ENCODE results near the gene RPS27A. TPM values are rescaled to one million over a fixed set of nuclear protein-coding genes. Genes with fewer than 3 reads are reported as not detected.

The RPS27A gene
- total RNA-seq, 2 donors from 2014 or later = 665 to 1,633 TPM

GRCh38 chr2:55228226-55228563 is 4.3 kb upstream of the RPS27A start:
- no peaks in the 10 kb centered on the region for H3K4me1 ChIP-seq (replicated peaks)
- no peaks in the 10 kb centered on the region for H3K27me3 ChIP-seq (replicated peaks; ENCODE audit: insufficient read depth)
- no peaks in the 10 kb centered on the region for H3K36me3 ChIP-seq
- H3K9me3 ChIP-seq = no peaks in the 10 kb centered on the region
- intact Hi-C loops (cut with DNase I) = no loop called here
- TF ChIP-seq CTCF (IDR thresholded peaks at IDR 0.05) = no peak
- TF ChIP-seq POLR2AphosphoS5 (IDR thresholded peaks at IDR 0.05) = no peak
- TF ChIP-seq POLR2A (IDR thresholded peaks at IDR 0.05) = no peak
- DNase-seq (ENCODE audit: low spot score) = no peak
- H3K27ac ChIP-seq = no peak overlapping the region
- H3K4me3 ChIP-seq = no peak overlapping the region

- intact Hi-C loops (cut with DNase I) = no loop called here
- 98% methylated on average over 2 of the region's 2 CpGs for WGBS
Measured at GRCh38 chr2:55229221-55229620, 3.3 kb upstream of the RPS27A start.

GRCh38 chr2:55230551-55230950 is 1.9 kb upstream of the RPS27A start:
- TF ChIP-seq POLR2AphosphoS5 (IDR thresholded peaks at IDR 0.05) (no peak), POLR2A (IDR thresholded peaks at IDR 0.05) (no peak), CTCF (IDR thresholded peaks at IDR 0.05) (no peak)
- Histone ChIP-seq H3K27me3 (replicated peaks; ENCODE audit: insufficient read depth) (no peaks in the 10 kb centered on the region), H3K4me3 (no peak overlapping the region), H3K27ac (no peak overlapping the region), H3K36me3 (peaks cover 6 to 9% of the 10 kb centered on the region in 2 donors), H3K4me1 (replicated peaks) (peaks cover 12% of the 10 kb centered on the region), H3K9me3 (no peaks in the 10 kb centered on the region)
- intact Hi-C loops (cut with DNase I) = loop anchor here (5.0 kb wide), 1 partner anchor 37 kb away; the partner anchor contains the start of gene MTIF2
- WGBS = 97% methylated on average over 3 of the region's 3 CpGs
- DNase-seq (ENCODE audit: low spot score) = no peak

More at GRCh38 chr2:55229221-55229620, 3.3 kb upstream of the RPS27A start:
- H3K36me3 ChIP-seq = peaks cover 0 to 3% of the 10 kb centered on the region in 2 donors
- no peak for TF ChIP-seq POLR2A (IDR thresholded peaks at IDR 0.05)
- no peak for TF ChIP-seq POLR2AphosphoS5 (IDR thresholded peaks at IDR 0.05)
- no peak for TF ChIP-seq CTCF (IDR thresholded peaks at IDR 0.05)
- peaks cover 7% of the 10 kb centered on the region for H3K4me1 ChIP-seq (replicated peaks)
- no peaks in the 10 kb centered on the region for H3K9me3 ChIP-seq
- DNase-seq (ENCODE audit: low spot score) = no peak
- H3K4me3 ChIP-seq = no peak overlapping the region
- no peaks in the 10 kb centered on the region for H3K27me3 ChIP-seq (replicated peaks; ENCODE audit: insufficient read depth)
- H3K27ac ChIP-seq = no peak overlapping the region

GRCh38 chr2:55231546-55232083 is 873 bp upstream of the RPS27A start:
- H3K9me3 ChIP-seq = no peaks in the 10 kb centered on the region
- H3K36me3 ChIP-seq = peaks cover 6 to 9% of the 10 kb centered on the region in 2 donors
- DNase-seq (ENCODE audit: low spot score) = no peak
- peak overlapping the region; percentile 73 to 75 for H3K4me3 ChIP-seq
- H3K27me3 ChIP-seq (replicated peaks; ENCODE audit: insufficient read depth) = no peaks in the 10 kb centered on the region
- H3K4me1 ChIP-seq (replicated peaks) = peaks cover 12% of the 10 kb centered on the region
- H3K27ac ChIP-seq = peak overlapping the region; percentile 92 to 94
- no peak for TF ChIP-seq CTCF (IDR thresholded peaks at IDR 0.05)
- TF ChIP-seq POLR2AphosphoS5 (IDR thresholded peaks at IDR 0.05) = no peak
- no peak for TF ChIP-seq POLR2A (IDR thresholded peaks at IDR 0.05)
- 7% methylated on average over 13 of the region's 13 CpGs for WGBS
- intact Hi-C loops (cut with DNase I) = loop anchor here (5.0 kb wide), 1 partner anchor 36 kb away; the partner anchor contains the start of gene MTIF2

All from prostate gland (tissue), 2 donors.